HG02759 (cell line): ENCODE data around the gene NINJ2.

Experiments
- ATAC-seq: cut with Tn5 transposase; IDR thresholded peaks from one replicate; pipeline ENCODE4 v1.9.1; 2021; ENCODE audit warnings: mild to moderate bottlenecking, moderate library complexity; ENCODE audit not compliant: unreplicated experiment

The NINJ2 gene

DNA sequence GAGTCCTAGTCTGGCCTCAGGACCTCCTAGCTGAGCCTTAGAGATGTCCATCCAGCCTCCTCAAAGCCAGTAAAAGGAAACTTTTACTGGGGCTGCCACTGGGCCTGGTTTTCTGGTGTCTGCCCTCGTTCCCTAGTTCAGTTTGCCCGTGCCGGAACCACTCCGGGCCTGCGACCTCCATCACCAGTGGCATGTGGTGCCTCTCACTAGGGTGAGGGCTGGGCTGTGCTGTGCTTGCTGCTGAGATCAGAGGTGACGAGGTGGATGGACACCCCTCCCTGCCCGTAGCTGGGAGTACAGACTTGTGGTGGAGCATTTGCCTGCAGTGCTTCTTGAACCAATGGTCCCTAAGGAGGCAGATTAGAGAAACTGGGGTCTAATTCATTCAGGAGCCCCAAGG is 127.8 kb downstream of the NINJ2 start:
- ATAC-seq = no peak

DNA sequence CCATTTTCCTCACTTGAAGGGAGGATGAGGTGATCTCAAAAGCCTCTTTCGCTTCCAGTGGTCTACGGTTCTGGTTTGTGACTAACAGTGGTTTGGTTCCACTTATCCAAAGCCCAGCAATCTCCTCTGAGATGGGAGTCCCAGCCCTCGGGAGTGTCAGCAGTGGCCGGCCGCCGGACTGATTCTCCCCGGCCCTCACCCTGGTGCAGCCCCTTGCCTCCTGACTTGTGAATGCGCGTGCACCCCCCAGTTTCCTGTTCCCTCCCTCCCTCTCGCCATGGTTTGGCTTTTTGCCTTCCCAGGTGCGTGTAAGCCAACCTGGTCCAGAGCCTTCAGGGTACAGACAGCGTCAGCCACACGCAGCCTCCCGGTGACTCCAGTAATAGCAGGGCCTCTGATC is 129.0 kb downstream of the NINJ2 start:
- ATAC-seq = no peak

DNA sequence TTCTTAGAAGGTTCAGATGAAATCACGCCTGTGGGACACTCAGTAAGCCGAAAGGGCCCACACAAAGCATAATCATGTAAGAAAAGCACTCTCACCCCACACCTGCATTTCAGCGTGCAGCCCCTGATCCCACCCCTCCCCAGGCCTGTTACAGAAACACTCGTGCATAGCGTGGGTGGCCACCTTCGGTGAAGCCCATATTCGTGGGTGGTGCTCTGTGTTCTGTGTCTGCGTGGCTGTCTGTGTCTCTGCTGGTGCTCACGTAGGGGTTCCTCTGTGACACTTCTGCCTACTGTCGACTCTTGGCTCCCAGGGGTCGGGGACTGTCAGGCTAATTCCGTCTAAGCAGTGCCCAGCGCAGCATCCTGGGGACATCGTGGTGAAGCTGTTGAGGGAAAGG is 129.5 kb downstream of the NINJ2 start:
- no peak for ATAC-seq

DNA sequence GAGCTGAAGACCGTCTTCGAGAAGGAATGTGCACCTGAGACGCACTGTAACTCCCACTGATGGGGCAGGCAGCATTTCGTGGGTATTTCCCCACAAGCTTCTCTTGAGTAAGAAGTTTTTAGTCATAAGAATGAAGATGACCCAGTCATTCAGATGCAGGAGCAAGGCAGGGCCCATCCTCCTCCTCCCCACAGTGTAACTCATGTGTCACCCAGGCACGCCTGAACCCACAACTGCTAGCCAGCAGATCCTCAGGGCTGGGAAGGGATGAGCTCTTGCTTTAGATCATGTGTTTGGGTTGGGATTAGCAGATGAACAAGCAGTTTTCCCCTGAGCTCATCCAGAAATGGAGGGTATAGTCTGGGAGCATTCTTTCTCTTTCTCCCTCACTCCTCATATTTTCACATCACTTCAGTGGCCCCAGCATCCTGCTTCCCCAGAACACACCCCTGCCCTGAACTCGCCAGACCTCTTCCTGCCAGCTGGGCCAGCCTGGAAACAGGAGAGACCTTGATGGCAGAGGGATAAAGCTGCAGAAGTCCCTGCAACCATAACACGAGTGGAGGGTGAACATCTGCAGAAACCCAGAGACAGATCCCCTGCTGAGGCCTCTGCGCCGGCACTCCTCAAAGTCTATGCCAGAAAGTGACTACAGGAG is 130.2 kb downstream of the NINJ2 start:
- no peak for ATAC-seq

DNA sequence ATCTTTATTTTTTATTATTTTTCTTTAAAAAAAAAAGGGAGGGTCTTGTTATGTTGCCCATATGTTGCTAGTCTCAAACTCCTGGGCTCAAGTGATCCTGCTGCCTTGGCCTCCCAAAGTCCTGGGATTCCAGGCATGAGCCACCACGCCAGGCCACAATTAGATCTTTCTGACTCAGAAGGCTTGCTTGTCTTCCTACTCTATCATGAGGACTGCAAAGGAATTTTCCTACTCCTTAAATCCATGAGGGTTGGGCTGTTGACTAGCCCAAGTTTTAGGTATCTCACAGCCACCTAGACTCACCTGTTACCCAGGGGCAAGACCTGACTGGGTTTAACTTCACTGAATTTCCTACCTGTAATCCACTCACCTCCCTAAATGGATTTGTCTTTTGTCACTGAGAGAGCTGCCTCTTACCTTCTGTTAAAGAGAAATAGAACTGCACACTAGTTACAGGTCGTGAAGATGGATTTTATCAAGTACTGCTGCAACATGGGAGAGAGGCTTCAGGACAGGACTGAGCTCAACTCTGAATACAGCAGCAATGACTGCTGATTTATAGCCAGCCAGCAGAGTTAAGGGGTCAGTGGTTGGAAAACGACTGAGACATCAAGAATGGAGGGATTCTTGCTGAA is 131.2 kb downstream of the NINJ2 start:
- no peak for ATAC-seq

DNA sequence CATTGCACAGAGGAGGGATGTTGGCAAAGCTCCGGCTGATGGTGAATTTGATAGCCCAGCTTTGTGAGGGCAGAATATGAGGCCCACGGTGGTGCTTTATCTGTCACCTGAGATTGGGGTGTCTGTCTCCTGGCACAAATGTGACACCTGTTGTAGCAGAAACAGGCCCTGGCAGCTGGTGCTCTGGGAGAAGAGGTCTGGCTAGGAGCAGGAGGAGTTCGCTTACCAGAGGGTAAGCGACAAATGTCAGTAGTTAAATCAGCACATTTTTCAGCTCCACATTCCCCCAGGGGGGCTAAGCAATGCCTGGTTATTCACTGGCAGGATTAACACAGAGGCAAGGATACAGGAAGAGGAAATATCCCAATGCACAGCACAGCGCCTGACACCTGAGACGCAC is 132.4 kb downstream of the NINJ2 start:
- ATAC-seq = no peak

DNA sequence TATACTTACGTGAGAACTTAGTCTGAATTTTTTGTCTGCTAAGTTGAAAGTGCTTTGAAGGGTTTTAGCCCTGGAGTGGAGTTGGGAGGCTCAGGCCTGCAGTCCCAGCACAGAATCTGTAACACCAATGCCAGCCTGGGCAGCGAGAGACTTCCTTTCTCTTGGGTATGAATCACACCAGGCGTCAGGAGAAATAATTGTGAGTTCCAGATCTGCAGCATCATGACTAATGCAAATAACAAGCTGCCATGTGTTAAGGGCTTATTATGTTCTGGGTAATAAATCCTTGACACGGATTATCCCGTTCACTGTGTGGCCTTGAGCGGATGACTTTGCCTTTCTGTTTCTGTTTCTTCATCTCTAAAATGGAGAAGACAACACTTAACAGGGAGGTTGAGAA is 132.9 kb downstream of the NINJ2 start:
- no peak for ATAC-seq

DNA sequence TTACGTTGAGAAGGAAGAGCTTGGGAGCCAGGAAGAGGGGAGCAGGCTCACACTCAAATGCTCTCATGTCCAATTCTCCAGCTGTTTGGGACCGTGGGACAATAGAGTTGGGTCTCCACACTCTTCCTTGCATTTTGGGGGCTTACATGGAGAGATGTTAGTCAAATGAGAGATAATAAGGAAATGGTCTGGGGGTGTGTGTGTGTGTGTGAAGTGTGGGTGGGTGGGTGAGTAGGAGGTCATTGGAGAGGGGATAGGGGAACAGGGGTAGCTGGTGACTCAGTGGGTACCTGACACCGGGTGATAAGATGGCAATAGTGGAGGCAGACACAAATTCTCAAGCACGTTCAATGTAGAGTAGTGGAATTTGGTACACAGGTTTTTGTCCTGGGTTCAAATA is 135.5 kb downstream of the NINJ2 start:
- ATAC-seq = no peak

DNA sequence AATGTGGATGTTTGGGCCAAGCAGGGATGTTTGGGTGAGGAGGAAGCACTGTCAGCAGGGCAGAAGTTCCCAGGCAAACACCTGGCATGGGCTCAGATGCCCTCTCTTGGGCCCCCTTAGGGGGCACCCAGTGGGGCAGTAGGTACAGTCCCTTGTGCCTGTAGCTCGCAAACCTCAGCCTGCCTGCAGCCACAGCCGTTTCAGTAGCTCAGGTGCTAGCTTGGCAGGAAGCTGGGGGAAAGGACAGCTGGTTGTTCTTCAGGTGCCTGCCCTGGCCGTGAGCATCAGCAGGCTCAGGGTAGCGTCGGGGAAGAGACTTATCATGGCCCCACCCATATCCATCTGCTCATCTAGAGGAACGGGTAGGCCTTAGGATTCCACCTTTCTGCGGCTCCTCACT is 136.0 kb downstream of the NINJ2 start:
- ATAC-seq = no peak

DNA sequence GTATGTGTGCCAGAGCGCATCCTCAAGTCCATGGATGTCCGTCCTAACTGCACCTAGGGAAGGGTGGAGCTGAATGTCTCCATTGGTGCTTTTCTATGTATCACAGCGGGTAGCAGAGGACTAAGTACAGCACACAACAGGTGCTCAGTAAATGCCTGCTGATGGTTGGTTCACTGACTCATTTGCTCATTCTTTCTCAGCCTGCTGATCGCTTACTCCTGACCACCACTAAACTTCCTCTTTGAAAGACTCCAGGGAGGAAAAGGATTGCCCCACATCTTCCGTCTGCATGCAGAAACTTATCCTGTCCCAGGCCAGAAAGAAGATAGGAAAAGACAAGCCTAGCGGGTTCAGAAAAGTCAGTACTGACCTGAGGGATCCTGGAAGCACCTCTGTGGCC is 137.2 kb downstream of the NINJ2 start:
- no peak for ATAC-seq

DNA sequence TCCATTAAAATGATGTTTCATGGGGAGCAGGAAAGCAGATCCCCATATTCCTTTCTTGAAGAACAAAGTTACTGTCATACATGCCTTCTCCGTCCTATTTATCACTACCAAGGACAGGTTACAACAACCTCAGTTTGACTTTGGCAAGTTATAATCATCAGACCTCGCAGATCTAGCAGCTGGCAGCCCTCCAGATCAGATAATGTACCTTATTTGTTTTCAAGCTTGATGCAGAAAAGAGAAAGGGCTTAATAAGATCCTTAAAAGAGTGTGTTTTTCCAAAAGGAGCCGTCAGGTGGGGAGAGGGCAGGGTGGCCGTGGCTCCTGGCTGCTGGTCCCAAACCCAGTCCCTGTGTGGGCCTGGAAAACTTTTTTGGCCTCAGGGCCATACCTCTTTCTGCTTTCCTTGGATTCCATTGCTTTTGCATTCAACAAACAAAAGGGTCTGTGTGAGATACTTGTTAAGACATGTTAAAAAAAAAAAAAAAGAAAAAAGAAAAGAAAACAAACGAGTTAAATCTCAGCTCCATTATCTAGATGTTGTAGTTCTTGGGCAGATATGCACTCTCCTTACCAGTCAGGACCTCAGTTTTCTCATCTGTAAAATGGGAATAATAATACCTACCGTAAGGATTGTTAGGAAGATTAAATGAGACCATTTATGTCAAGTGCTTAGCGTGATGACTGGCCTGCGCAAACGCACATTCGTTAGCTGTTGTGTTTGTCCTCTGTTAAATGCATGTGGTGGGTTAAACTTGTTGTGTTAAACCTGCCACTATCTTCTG is 138.9 kb downstream of the NINJ2 start:
- no peak for ATAC-seq

DNA sequence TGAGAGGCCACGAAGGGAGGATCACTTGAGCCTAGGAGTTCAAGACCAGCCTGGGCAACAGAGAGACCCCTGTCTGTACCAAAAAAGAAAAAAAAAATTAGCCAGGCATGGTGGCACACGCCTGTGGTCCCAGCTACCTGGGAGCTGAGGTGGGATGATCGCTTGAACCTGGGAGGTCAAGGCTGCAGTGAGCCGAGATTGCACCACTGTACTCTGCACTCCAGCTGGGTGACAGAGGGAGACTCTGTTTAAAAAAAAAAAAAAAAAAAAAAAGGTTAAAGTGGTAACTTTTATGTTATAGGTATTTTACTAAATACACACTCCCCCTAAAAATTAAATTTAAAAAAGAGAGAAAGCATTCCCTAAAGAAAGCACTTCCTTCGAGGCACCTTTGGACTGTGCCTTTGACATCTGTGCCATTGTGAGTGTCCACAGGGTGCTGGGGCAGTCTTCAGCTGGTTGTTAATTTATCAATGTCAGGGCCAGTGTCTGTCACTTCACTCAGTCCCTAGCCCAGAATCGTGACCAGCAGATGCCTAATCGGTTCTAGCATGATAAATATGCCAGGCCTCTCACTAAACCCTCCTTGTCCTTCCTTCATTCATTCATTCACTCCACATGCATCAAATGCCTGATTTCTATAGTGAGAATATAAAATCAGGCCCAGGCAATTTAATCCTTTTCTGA is 140.4 kb downstream of the NINJ2 start:
- ATAC-seq = no peak

DNA sequence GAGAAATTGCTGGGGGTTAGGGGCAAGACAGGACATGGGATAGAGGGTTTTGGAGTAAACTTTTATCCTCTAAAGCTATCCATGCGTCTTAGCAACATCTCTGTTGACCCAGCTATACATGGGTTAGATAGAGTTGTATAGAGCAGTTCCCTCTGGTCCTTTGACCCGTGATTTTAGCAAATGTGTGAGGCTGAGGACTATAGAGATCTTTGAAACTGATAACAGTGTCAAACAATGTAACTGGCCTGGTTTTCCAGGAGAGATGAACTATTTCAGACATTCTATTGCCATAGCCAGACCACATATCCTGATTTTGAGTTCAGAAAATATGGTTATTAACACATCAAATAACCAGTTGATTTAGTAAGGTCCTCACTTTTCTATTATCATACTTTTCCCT is 143.1 kb downstream of the NINJ2 start:
- ATAC-seq = no peak

DNA sequence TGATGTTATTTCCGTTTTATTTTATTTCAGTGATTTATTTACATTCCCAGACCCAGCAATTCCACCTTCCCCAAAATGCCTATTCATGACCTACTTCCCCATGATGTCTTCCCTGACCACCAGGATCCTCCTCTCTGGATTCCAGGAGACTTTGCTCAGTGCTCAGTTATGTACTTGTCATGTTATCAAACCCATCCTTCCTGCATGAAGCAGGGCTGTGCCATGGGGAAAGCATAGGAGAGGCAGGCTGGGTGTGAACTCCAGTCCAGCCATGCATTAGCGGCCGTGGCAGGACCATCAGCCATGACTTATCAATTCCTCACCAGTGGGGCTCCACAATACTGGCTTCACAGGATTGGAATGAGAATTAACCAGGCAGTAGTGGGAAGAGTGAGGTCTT is 145.7 kb downstream of the NINJ2 start:
- ATAC-seq = no peak
